HFF-Myc (cell line): Measurements from ENCODE around the gene VWA5B2.

Source experiments
- DNase-seq: peaks from one replicate; pipeline ENCODE4 v3.0.0-alpha.2; 2011; ENCODE audit warnings: low read depth; ENCODE audit errors: extremely low read depth
- H3K4me3 ChIP-seq: replicated peaks from 2 replicates; pipeline ENCODE4 v1.5.1; 2011; ENCODE audit warnings: low read depth, mild to moderate bottlenecking, control low read depth, low read length
- CTCF ChIP-seq: IDR thresholded peaks from 2 replicates; pipeline ENCODE4 v1.5.1; 2012; ENCODE audit warnings: mild to moderate bottlenecking, low read depth, low read length, control low read depth; ENCODE audit errors: missing control alignments

Gene VWA5B2

GRCh38 chr3:184230603-184231528 is 1.5 kb downstream of the VWA5B2 start:
- H3K4me3 ChIP-seq = no peak overlapping the region
- no peak for TF ChIP-seq CTCF
- no peak for DNase-seq

- no peak for DNase-seq
- no peak overlapping the region for H3K4me3 ChIP-seq
- TF ChIP-seq CTCF = no peak
Measured at GRCh38 chr3:184231671-184232070, 2.3 kb downstream of the VWA5B2 start.

GRCh38 chr3:184233127-184233843 is 3.9 kb downstream of the VWA5B2 start:
- TF ChIP-seq CTCF = no peak
- no peak for DNase-seq
- no peak overlapping the region for H3K4me3 ChIP-seq

GRCh38 chr3:184234224-184234623 is 4.8 kb downstream of the VWA5B2 start:
- no peak for TF ChIP-seq CTCF
- DNase-seq = no peak
- H3K4me3 ChIP-seq = no peak overlapping the region

GRCh38 chr3:184234671-184235380 is 5.4 kb downstream of the VWA5B2 start:
- TF ChIP-seq CTCF = no peak
- no peak for DNase-seq

GRCh38 chr3:184235381-184236032 is 6.1 kb downstream of the VWA5B2 start:
- no peak for TF ChIP-seq CTCF
- no peak overlapping the region for H3K4me3 ChIP-seq
- DNase-seq = no peak

More at GRCh38 chr3:184234671-184235380, 5.4 kb downstream of the VWA5B2 start:
- no peak overlapping the region for H3K4me3 ChIP-seq
